K562 (cell line): ENCODE results near the gene DHDH. TPM values are rescaled to one million over a fixed set of nuclear protein-coding genes. Genes with fewer than 3 reads are reported as not detected.

ENCODE experiments used
- BRF2 ChIP-seq: IDR thresholded peaks from 3 replicates; pipeline ENCODE4 v1.6.1; 2011; ENCODE audit warnings: borderline replicate concordance, mild to moderate bottlenecking; ENCODE audit not compliant: insufficient read length, insufficient read depth
- DEAF1 ChIP-seq: fragments of 450-650 bp; formaldehyde crosslinking; IDR thresholded peaks from 2 replicates; pipeline ENCODE4 v1.4.0; 2020; ENCODE audit warnings: mild to moderate bottlenecking, moderate library complexity
- DIDO1 ChIP-seq: fragments of 450-650 bp; IDR thresholded peaks from 2 replicates; pipeline ENCODE4 v1.6.1; 2016; ENCODE audit warnings: low read depth, missing biosample characterization, missing genetic modification characterization
- HNRNPLL ChIP-seq: fragments of 200-400 bp; formaldehyde crosslinking; IDR thresholded peaks from 2 replicates; pipeline ENCODE4 v1.6.1; 2017; ENCODE audit warnings: low read length, low read depth, mild to moderate bottlenecking; ENCODE audit not compliant: poor library complexity, severe bottlenecking
- IRF9 ChIP-seq: fragments of 450-650 bp; IDR thresholded peaks from 2 replicates; pipeline ENCODE4 v1.6.1; 2016; ENCODE audit warnings: missing biosample characterization, missing genetic modification characterization
- NR4A1 ChIP-seq, 2 experiments: fragments of 250-450 bp in 1 of 2; fragments of 450-650 bp in 1 of 2; sonication (Bioruptor Pico) in 1 of 2; IDR thresholded peaks; 2 replicates each; pipeline versions ENCODE4 v1.4.0 to v1.6.1; 2016 to 2020; ENCODE audit warnings: mild to moderate bottlenecking in 2 of 2, missing compliant biosample characterization in 1 of 2, missing genetic modification characterization in 1 of 2, moderate library complexity in 1 of 2
- PHB2 ChIP-seq: fragments of 450-650 bp; IDR thresholded peaks from 2 replicates; pipeline ENCODE4 v1.6.1; 2017; ENCODE audit warnings: low read depth
- RHOXF2B ChIP-seq: fragments of 250-450 bp; sonication (Bioruptor Pico); conservative IDR thresholded peaks from 2 replicates; pipeline ENCODE4 v1.5.1; 2021
- ZNF316 ChIP-seq: fragments of 450-650 bp; IDR thresholded peaks from 2 replicates; pipeline ENCODE4 v1.6.1; 2016
- polyA plus RNA-seq, 8 experiments: library from polyadenylated mRNA; depleted of rRNA in 4 of 8; stranded (reverse) in 5 of 8; unstranded in 3 of 8; fragments of >200 nt; fragmentation: Nextera tagmentation in 2 of 8; fragmentation: Illumina TruSeq in 1 of 8; extraction: Ambion mirVana in 2 of 8; extraction: Trizol in 1 of 8; gene quantifications; 2 replicates each; pipeline versions ENCODE4 v1.2.1 to v1.2.3, GENCODE V29; 2011 to 2014; ENCODE audit warnings: inconsistent platforms in 1 of 8, missing spikeins in 1 of 8
- total RNA-seq, 7 experiments: library from RNA; depleted of rRNA in 6 of 7; stranded (reverse); fragments of >200 nt in 6 of 7; fragmentation: Illumina TruSeq in 2 of 7; extraction: Trizol in 2 of 7; gene quantifications; 2 replicates each; pipeline versions ENCODE4 v1.2.1 to v1.2.3, GENCODE V29; 2011 to 2021; ENCODE audit warnings: low replicate concordance in 1 of 7
- TF ChIP-seq, protein P1 (sequence below), 2 experiments: fragments of 450-650 bp in 1 of 2; sonication (generic) in 1 of 2; formaldehyde crosslinking in 1 of 2; IDR thresholded peaks; 2 replicates each; pipeline versions ENCODE4 v1.7.1 to v1.9.0; 2016 to 2022; ENCODE audit warnings: inconsistent platforms in 1 of 2, mild to moderate bottlenecking in 1 of 2, missing genetic modification reagents in 1 of 2

Gene DHDH
- total and polyA plus RNA-seq, 9 of the 15 experiments (the other 6 are each of a cell fraction or from before 2014, with no cell fraction given) = 0.37 to 1.9 (median 0.87) TPM

GRCh38 chr19:48964205-48965039 lies 30.9 kb downstream of the DHDH start (continued):
- TF ChIP-seq, protein P1, sequence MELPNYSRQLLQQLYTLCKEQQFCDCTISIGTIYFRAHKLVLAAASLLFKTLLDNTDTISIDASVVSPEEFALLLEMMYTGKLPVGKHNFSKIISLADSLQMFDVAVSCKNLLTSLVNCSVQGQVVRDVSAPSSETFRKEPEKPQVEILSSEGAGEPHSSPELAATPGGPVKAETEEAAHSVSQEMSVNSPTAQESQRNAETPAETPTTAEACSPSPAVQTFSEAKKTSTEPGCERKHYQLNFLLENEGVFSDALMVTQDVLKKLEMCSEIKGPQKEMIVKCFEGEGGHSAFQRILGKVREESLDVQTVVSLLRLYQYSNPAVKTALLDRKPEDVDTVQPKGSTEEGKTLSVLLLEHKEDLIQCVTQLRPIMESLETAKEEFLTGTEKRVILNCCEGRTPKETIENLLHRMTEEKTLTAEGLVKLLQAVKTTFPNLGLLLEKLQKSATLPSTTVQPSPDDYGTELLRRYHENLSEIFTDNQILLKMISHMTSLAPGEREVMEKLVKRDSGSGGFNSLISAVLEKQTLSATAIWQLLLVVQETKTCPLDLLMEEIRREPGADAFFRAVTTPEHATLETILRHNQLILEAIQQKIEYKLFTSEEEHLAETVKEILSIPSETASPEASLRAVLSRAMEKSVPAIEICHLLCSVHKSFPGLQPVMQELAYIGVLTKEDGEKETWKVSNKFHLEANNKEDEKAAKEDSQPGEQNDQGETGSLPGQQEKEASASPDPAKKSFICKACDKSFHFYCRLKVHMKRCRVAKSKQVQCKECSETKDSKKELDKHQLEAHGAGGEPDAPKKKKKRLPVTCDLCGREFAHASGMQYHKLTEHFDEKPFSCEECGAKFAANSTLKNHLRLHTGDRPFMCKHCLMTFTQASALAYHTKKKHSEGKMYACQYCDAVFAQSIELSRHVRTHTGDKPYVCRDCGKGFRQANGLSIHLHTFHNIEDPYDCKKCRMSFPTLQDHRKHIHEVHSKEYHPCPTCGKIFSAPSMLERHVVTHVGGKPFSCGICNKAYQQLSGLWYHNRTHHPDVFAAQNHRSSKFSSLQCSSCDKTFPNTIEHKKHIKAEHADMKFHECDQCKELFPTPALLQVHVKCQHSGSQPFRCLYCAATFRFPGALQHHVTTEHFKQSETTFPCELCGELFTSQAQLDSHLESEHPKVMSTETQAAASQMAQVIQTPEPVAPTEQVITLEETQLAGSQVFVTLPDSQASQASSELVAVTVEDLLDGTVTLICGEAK (IDR thresholded peaks at IDR 0.05) = no peak
- TF ChIP-seq, protein P1 (CRISPR knock-in tag; IDR thresholded peaks at IDR 0.05) = no peak
- TF ChIP-seq HNRNPLL = no peak
- TF ChIP-seq BRF2 = no peak
- no peak for TF ChIP-seq PHB2
- 0 out of 2 replicates have a peak, but pooled peaks have one; percentile 4 for TF ChIP-seq DEAF1 (CRISPR knock-in tag)
- TF ChIP-seq DIDO1 (tag) = no peak
- no peak for TF ChIP-seq ZNF316
- TF ChIP-seq IRF9 = no peak
- TF ChIP-seq RHOXF2B = no peak
- no peak for TF ChIP-seq NR4A1 (CRISPR knock-in tag; IDR thresholded peaks at IDR 0.05)
- no peak for TF ChIP-seq NR4A1 (tag; IDR thresholded peaks at IDR 0.05)
